Testis (tissue), 2 donors: ENCODE measurements around the gene ABHD18.

ENCODE experiments used
- POLR2A ChIP-seq: fragments of 450-650 bp; IDR thresholded peaks from one replicate; pipeline ENCODE4 v1.6.1; 2017; ENCODE audit warnings: antibody characterized with exemption, mild to moderate bottlenecking, moderate library complexity
- TF ChIP-seq, protein P1 (sequence below), 3 experiments: fragments of 450-650 bp in 2 of 3; fragments of 200-600 bp in 1 of 3; sonication (generic) in 1 of 3; IDR thresholded peaks; one replicate each; pipeline ENCODE4 v1.5.1; 2016 to 2019; ENCODE audit warnings: antibody characterized with exemption in 3 of 3, mild to moderate bottlenecking in 2 of 3, moderate library complexity in 1 of 3

DNA sequence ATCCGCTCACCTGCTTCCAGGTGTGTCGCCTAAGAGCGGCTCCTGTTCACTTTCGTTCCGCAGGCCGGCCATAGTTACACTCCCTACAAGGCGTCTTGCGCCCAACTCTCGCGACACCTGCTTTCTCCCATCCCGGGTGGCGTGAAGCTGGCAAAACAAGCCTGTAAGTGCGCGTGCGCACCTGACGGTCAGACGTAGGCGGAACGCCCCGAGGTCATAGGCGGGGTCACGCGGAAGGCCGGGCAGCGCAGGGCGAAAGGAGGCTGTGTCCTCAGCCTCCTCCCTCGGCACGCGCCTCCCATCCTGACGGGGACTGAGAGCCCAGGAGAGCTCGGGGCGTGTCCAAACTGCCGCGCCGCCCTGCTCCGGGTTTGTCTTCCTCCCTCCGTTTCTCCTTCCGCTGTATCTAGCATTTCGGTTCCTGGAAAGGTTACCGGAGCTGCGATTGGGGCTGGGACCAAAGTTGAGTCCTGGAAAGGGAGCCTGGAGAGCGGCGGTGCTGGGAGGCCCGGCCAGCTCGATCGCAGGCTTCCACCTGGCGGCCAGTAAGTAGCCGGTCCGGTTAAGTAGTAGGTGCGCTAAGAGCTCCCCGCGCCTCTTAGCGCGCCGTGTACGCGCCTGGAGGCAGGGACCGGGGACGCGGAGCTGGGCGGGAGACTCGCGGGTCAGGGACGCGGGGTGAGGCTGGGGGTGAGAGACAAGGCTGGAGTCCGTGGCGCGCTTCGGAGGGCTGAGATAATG lies at the start of gene ABHD18, which contains the start of gene MFSD8:
- TF ChIP-seq, protein P1, sequence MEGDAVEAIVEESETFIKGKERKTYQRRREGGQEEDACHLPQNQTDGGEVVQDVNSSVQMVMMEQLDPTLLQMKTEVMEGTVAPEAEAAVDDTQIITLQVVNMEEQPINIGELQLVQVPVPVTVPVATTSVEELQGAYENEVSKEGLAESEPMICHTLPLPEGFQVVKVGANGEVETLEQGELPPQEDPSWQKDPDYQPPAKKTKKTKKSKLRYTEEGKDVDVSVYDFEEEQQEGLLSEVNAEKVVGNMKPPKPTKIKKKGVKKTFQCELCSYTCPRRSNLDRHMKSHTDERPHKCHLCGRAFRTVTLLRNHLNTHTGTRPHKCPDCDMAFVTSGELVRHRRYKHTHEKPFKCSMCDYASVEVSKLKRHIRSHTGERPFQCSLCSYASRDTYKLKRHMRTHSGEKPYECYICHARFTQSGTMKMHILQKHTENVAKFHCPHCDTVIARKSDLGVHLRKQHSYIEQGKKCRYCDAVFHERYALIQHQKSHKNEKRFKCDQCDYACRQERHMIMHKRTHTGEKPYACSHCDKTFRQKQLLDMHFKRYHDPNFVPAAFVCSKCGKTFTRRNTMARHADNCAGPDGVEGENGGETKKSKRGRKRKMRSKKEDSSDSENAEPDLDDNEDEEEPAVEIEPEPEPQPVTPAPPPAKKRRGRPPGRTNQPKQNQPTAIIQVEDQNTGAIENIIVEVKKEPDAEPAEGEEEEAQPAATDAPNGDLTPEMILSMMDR (IDR thresholded peaks at IDR 0.05): peak in 2 of 3 experiments; percentile 19 to 51
- TF ChIP-seq POLR2A: peak; percentile 60
